HG03520 (cell line): ENCODE measurements around the gene IFT27.

ENCODE experiments used
- ATAC-seq: cut with Tn5 transposase; IDR thresholded peaks from one replicate; pipeline ENCODE4 v1.9.1; 2021; ENCODE audit warnings: mild to moderate bottlenecking, moderate library complexity; ENCODE audit not compliant: unreplicated experiment

Gene IFT27

DNA sequence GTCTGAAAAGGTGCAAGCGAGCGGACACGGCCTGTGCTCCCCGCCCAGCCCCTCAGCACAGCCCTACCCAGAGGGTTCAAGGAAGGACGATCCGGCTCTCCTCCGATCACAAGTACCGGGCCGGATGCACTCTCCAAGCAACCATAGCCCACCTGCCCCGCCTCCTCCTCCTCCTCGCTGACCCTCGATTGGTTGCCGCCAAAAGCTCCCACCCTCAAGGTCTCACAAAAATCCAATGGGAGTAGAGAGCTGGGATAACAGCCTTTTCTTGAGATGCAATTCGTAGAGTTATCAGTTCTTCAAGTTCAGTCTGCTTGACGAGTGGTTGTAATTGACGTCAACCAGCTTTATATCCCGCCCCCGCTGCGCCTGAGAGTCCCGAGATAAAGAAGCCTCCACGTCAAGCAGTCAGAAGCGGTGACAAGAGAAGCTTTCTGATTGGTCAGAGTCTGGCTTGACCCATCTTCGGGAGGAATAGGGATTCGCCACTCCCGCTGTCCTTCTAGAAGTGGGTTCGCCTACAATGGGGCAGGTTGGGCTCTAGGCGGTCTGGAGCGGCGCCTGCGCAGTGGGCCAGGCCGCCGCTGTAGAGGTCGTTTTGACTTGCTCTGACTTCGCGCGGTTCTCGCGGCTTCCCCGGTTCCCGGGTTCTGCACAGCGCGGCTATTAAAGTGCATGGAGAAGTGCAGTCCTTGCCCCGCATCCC, at the start of gene IFT27:
IFT27 (minus strand) TSS at position 156 of the 706 bp plus-strand sequence. CDS start 412 bp downstream, outside the sequence.
- ATAC-seq, result peak; percentile 87

DNA sequence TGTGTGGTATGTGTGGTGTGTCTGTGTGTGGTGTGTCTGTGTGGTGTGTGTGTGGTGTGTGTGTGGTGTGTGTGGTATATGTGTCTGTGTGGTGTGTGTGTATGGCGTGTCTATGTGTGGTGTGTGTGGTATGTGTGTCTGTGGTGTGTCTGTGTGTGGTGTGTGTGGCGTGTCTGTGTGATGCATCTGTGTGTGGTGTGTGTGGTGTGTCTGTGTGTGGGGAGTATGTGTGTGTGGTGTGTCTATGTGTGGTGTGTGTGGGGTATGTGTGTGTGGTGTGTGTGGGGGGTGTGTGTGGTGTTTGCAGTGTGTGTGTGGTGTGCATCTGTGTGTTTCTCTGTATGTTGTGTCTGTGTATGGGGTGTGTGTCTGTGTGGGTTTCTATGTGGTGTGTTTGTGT, 48.7 kb upstream of the IFT27 start:
- ATAC-seq, result no peak

- ATAC-seq, result no peak
Observed at GRCh38 chr22:36823186-36823839, 47.4 kb upstream of the IFT27 start.

DNA sequence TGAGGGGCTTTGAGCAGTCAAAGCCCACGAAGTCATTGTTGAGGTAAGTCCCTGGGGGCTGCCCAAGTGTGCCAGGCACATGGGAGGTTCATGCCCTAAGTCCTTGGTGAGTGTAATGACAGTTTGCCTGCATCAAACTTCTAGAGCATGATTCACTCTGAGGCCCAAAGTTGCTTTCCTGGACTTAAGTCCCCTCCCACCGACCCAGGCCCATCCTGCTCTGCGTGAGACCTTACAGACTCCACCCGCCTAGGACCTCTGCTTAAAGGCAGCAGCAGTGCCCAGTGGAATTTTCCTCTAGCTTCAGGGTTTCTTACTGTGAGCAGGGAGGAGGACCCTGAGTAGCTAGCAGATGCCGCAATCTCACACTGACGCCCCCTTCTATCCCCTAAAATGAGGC, 46.7 kb upstream of the IFT27 start:
- no peak for ATAC-seq

DNA sequence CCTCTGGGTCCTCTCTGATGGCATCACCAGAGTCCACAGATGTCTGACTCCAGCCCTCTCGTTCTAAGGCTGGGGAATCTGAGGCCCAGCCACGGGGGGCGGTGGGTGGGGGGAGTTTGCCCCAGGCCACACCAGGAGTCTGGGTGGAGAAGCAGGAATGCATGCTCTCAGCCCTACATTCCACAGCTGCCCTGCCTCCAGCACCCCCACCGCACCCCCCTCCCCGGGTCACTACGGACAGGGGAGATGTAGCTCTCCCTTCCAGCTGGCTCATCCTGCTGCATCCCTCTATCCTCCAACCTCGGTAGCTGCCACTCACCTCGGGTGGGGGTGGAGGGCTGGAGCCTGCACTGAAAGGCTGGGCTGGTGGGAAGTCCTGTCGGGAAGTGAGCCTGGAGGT, 43.2 kb upstream of the IFT27 start:
- no peak for ATAC-seq

DNA sequence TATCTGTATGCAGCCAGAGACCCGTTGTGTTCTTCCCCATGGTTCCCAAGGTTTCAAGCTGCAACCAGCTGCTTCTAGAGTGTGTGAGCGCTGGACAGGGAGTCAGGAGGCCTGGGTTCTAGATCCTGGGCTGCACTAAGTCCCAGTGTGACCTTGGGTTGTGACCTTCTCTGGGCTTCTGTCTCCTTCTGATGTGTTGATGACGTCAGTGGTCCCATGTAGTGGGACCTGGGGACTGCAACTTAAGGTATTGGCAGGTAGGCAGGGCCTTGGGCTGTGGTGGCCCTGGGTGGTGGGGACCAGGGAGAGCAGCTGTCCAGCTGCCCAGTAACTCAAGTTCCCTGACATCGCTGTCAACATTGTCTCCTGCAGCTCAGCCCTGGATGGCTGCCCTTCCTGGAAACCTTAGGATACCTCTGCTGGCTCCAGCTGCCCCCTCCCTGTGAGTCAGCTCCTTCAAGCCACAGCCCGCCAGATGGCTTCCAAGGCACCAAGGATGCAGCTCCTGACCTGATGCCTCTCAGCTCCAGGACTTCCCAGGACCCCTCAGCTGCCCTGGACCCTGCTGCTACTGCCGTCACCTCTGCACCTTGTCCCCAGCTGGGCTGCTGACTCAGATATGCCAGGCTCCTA, 42.2 kb upstream of the IFT27 start:
- no peak for ATAC-seq

DNA sequence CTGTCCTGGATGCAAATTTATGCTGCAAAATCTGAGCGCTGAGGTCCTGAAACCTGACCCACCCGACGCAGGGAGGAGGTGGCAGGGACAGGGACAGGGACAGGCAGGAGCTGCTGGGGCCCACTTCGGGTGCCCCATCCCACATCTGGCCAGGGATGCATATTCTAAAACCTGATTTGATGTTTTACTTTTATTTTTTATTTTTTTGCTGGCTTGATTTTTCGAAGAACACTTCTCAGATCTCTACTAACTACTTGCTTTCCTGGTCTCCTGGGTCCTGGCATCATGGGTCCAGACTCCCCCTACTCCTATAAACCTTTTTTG, 41.6 kb upstream of the IFT27 start:
- ATAC-seq, result no peak

DNA sequence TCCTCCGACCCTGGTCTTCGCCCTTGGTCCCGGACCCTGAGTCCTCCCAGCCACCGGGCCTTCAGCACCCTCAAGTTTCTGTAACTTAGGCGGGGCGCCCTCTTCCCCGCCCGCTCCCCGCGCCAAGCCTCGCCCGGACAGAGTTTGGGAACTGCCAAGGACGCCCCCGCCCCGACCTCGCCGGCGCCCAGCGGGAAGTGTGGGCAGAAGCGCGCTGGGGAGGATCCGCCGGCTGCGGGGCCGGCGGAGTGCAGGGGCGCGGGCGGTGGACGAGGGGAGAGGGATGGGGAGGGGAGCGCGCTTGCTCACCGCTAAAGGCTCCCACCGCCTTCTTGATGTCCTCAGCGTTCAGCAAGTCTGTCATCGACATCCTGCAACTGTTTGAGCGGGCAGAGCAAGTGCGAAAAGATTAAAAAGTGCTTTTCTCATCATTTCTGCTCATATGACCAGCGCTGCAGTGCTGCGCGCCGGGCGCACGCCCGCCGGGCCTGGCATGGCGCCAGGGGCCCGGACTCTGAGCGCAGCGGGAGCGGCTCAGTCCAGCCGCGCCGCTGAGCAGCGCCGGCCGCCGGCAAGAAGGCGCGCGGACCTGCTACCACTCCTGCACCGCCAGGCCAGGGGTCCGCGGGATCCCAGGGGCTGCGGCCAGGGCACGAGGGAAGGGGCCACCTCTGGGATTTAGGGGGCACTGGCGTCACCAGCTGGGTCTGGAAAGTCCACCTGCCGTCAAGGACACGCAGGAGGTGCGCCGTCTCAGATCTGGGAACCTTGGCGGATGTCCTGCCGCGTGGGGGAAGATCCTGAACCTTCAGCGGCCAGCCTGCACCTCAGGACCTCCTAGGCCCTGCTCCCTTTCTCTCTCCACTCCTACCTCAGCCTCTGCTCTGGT, 41.0 kb upstream of the IFT27 start, which contains the start of gene PVALB:
PVALB (minus strand) TSS at position 400 of the 889 bp plus-strand sequence; CDS start at position 370, 30 bp downstream.
- ATAC-seq, result no peak

- no peak for ATAC-seq
Observed at GRCh38 chr22:36816339-36816635, 40.4 kb upstream of the IFT27 start.

DNA sequence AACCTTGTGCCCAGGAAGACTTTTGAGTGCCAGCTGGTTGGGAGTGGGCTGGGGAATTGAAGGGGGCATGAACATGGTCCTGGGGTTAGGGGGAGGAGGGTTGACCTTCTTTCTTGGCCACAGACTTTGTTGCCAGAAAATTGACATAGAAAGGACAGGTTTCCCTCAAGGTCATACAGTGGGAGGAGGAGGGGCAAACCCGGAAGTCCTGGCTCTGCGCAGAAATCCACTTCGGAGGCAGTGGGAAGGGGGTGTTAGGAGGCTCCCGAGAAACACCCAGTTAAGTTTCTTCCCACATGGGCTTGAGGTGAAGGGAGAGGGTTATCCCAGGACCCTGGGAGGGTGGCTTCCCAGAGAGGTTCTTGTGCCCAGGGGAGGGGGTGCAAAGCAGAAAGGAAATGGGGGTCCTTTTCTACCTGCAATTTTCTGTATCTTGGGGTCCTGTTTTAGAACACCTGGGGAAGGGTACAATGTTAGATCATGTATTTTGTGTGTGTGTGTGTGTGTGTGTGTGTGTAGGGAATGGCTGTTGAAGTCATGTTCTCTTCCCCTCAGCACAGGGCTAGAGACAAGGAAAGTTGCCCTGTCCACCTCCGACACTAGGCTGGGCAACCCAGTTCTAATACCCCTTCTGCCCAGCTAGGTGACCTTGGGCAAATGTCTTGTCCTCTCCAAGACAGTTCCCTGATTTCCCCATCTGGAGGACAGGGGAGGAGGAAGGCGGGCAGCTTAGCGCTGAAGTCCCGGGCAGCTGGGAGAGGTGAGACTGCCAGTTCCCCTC, 39.8 kb upstream of the IFT27 start:
- no peak for ATAC-seq

DNA sequence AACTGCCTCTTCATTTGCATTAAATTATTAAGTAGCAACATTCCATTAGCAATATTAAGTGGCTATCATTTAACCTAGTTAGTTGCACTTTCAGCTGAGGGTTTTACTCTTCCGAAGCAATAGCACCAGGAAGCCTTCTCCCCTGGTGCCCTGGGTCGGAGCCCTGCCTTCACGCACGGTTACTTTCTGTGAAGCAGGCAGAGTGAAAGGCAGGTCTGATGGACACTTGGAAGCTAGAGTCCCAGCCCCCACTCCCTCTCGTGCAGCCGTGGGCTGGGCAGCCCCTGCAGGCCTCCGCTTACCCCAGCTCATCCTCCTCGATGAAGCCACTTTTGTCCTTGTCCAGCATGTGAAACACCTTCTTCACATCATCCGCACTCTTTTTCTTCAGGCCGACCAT, 38.9 kb upstream of the IFT27 start:
- ATAC-seq, result no peak

- no peak for ATAC-seq
Observed at GRCh38 chr22:36811094-36811800, 35.3 kb upstream of the IFT27 start.

DNA sequence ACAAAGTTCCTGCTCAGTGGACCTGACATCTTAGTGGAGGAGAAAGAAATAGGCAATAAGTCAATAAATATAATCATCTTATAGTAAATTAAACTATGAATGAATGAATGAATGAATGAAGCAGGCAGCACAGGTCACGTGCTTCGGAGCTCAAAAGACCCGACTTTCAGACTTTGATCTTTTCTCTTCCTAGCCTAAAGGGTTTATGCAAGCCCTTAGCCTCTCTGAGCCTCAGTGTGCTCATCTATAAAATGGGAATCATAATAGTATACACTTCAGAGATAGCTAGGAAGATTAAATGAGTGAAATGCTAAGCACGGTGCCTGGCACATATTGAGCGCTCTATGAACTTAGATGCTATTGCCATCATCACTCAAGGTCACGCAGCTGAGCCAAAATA, 33.4 kb upstream of the IFT27 start:
- no peak for ATAC-seq

- ATAC-seq, result no peak
Observed at GRCh38 chr22:36808721-36809344, 32.9 kb upstream of the IFT27 start.

DNA sequence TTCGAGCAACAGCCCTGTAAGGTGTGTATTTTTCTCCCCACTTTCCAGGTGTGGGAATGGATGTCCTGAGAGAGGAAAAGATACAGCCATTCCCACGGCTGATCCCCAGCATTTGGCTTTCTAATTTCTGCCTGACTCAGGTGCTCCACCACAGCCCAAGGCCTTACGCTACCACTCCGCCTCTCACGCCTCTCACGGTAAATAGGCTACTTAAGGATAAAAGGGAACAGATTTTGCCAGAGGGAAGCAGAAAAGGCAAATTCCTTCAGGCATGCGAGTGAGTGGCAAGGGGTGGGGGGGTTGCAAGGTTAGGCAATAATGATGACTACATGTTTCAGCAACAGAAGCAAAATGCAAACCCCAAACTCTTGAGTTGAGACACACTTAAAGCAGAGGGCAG, 31.7 kb upstream of the IFT27 start:
- no peak for ATAC-seq

GRCh38 chr22:36806835-36807234, 30.9 kb upstream of the IFT27 start:
- ATAC-seq, result no peak

DNA sequence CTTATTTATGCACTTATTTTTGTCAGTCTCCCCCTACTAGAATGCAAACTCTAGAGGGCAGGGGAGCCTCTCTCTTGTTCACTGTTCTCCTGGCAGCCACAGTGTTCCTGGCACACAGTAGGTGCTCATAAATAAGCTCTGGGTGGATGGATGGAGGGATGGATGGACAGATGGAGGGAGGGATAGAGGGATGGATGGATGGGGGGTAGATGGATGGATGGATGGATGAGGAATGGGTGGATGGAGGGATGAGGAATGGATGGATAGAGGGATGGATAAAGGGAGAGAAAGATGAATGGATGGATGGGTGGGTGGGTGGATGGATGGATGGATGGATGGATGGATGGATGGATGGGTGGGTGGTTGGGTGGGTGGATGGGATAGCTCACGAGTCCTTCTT, 27.4 kb upstream of the IFT27 start:
- ATAC-seq, result no peak

DNA sequence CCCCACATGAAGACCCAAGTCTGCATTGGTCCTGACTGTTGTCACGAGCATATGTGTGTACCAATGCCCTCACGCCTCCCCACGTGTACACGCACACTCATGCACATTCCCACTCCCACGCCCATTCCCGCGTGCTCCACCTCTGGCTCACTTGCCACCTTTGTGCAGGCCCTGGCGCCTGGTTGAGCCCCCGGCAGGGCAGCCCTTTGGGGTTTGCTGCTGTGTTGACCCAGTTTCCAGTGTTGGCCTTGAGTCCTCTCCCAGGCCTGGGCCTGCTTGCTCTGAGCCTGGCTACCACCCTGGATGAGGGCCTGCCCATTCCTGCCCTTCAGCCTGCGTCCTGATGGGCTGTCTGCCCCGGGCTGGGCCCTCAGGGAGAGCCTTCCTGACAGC, 22.8 kb upstream of the IFT27 start:
- ATAC-seq, result no peak

- no peak for ATAC-seq
Observed at GRCh38 chr22:36797911-36798673, 22.2 kb upstream of the IFT27 start.
